ENCODE results near the gene NIPBL. TPM values are rescaled to one million over a fixed set of nuclear protein-coding genes. Genes with fewer than 3 reads are reported as not detected.

NIPBL gene
- total and polyA plus RNA-seq, 2 of the 13 experiments (the other 11 are each of a cell fraction or from before 2014, with no cell fraction given): 12.3 to 32.3 TPM

- TF ChIP-seq ZNF512B (CRISPR knock-in tag; IDR thresholded peaks at IDR 0.05; ENCODE audit: borderline replicate concordance) (no peak), ZFAT (CRISPR knock-in tag; conservative IDR thresholded peaks at IDR 0.05) (no peak), REST (IDR thresholded peaks at IDR 0.05; ENCODE audit: borderline replicate concordance in 1 of 2, low read depth in 1 of 2, low read length in 2 of 2) (0 out of 4 replicates have a peak, but pooled peaks of 1 of the 2 experiments have one; percentile 20), ZNF816 (CRISPR knock-in tag; IDR thresholded peaks at IDR 0.05; ENCODE audit: borderline replicate concordance) (no peak), NR2F6 (IDR thresholded peaks at IDR 0.05) (peak; percentile 80), NR2F6 (CRISPR knock-in tag; IDR thresholded peaks at IDR 0.05) (0 out of 2 replicates have a peak, but pooled peaks have one; percentile 20), ZNF879 (CRISPR knock-in tag; IDR thresholded peaks at IDR 0.05) (no peak), ZNF563 (CRISPR knock-in tag; IDR thresholded peaks at IDR 0.05) (no peak), UBTF (CRISPR knock-in tag; IDR thresholded peaks at IDR 0.05) (no peak), SNAI1 (CRISPR knock-in tag; IDR thresholded peaks at IDR 0.05; ENCODE audit: borderline replicate concordance) (no peak), TSC22D2 (CRISPR knock-in tag; IDR thresholded peaks at IDR 0.05; ENCODE audit: borderline replicate concordance) (no peak), KMT2A (CRISPR knock-in tag; IDR thresholded peaks at IDR 0.05) (no peak), ZNF224 (CRISPR knock-in tag; IDR thresholded peaks at IDR 0.05) (no peak), NFKB2 (CRISPR knock-in tag; IDR thresholded peaks at IDR 0.05; ENCODE audit: borderline replicate concordance) (no peak), TBL1XR1 (IDR thresholded peaks at IDR 0.05; ENCODE audit: borderline replicate concordance, low read length, partially characterized antibody) (no peak), ZNF557 (CRISPR knock-in tag; IDR thresholded peaks at IDR 0.05) (no peak), U2AF2 (IDR thresholded peaks at IDR 0.05; ENCODE audit: low read depth, low read length) (no peak), GATAD1 (CRISPR knock-in tag; IDR thresholded peaks at IDR 0.05) (no peak), ZNF569 (CRISPR knock-in tag; IDR thresholded peaks at IDR 0.05; ENCODE audit: borderline replicate concordance) (no peak), KLF16 (CRISPR knock-in tag; IDR thresholded peaks at IDR 0.05) (no peak), KLF9 (CRISPR knock-in tag; IDR thresholded peaks at IDR 0.05; ENCODE audit: low read depth) (no peak), MLLT10 (CRISPR knock-in tag; IDR thresholded peaks at IDR 0.05) (no peak), SMAD3 (CRISPR knock-in tag; IDR thresholded peaks at IDR 0.05) (no peak)
Observed at GRCh38 chr5:37086466-37087173, 210.1 kb downstream of the NIPBL start (continued).

All from HepG2 (cell line).